ENCODE measurements around the gene TNFAIP6.
"Not testable (repeated sequence)": the region's sequence is repeated elsewhere in the genome, so short reads cannot be mapped to it uniquely, and the experiment has no call there.

The TNFAIP6 gene, protein sequence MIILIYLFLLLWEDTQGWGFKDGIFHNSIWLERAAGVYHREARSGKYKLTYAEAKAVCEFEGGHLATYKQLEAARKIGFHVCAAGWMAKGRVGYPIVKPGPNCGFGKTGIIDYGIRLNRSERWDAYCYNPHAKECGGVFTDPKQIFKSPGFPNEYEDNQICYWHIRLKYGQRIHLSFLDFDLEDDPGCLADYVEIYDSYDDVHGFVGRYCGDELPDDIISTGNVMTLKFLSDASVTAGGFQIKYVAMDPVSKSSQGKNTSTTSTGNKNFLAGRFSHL

DNA sequence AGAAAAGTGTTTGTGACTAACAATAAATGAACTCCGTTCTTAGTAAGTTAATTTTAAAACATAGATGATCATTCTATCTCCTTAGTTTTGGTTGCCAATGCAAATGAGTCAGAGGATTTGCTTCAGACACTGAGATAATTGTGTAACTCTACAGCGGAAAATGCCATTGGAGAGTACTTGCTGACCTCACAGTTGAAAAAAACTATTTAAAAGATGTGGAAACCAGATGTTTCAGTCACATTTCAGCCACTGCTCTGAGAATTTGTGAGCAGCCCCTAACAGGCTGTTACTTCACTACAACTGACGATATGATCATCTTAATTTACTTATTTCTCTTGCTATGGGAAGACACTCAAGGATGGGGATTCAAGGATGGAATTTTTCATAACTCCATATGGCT is at the start of gene TNFAIP6:
TSS of gene TNFAIP6 (plus strand) at position 234 of the 400 bp plus-strand sequence. CDS start at position 309, 75 bp downstream.
- DNase-seq (ENCODE audit: low spot score), result no peak

DNA sequence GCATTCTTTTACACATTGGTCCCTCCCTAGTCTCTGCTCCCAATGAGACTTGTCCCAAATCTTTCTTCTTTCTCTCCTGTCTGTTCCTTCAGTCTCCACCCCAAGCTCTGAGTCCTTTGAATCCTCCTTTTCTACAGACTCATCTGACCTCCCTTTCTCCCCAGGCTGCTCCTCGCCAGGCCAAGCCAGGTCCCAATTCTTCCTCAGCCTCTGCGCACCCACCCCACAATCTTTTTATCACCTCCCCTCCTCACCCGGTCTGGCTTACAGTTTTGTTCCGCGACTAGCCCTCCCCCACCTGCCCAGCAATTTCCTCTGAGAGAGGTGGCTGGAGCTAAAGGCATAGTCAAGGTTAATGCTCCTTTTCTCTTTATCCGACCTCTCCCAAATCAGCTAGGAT is 47.1 kb upstream of the TNFAIP6 start:
- not testable (repeated sequence) for DNase-seq (ENCODE audit: low spot score)

DNA sequence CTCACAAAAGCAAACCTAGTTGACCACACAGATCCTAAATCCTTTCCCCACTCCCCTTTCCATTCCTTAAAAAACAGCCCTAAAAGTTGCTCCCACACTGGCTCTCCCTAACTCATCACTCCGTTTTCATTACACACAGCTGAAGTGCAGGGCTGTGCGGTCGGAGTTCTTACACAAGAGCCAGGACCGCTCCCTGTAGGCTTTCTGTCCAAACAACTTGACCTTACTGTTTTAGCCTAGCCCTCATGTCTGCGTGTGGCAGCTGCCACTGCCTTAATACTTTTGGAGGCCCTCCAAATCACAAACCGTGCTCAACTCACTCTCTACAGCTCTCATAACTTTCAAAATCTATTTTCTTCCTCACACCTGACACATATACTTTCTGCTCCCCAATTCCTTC is 45.0 kb upstream of the TNFAIP6 start:
- not testable (repeated sequence) for DNase-seq (ENCODE audit: low spot score)

DNA sequence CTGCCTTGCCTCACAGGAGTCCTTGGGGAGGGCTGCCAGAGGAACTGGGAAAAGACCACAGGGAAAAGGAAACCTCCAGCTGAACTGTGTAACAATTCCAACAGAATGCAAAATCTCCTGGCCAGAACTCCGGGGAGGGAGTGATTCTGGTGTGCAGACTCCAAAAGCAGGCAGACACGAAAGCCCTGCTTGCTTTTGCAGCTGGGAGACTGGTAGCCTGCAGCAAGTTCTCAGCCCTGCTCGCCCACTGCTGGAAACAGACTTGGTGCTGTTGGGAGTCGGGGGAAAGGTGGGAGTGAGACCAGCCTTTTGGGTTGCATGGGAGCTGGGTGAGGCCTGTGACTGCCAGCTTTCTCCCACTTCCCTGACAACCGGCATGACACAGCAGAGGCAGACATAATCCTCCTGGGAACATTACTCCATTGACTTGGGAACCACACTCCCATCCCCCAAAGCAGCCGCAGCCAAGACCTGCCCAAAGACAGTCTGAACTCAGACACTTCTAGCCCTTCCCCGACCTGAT is 42.0 kb upstream of the TNFAIP6 start:
- DNase-seq (ENCODE audit: low spot score), result no peak

DNA sequence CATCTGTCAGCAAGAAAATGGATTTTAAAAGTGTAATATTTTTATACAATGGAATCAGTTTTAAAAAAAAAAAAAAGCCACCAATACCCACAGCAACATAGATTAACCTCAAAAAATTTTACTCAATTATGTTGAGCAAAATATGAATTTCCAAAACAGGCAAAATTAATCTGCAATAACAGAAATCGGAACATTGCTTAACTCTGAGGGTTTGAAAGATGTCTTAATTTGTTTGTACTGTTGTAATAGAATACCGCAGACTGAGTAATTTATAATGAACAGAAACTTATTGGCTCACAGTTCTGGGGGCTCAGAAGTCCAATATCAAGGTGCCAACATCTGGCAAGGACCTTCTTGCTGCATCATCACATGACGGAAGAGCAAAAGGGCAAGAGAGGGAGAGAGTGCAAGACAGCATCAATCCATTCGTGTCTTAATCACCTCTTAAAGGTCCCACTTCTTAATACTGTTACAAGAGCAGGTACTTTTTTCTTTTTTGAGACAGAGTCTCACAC is 31.8 kb upstream of the TNFAIP6 start:
- DNase-seq (ENCODE audit: low spot score), result no peak

DNA sequence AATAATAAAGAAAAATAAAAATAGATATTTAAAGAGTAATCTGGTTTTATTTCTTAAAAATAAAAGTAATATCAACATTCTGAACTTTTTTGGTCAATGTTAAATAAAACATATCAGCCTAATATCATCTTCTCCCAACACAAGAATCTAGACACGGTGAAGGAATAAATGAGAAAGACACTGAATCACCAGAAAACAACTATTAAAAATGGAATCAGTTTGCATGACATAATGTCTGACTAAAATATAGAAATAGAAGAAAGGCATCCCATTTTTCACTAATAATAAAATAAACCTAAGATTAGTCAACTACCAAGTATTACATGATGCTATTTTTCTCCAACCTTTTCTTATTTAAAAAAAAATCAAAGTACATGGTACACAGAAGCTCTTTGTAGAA is 30.8 kb upstream of the TNFAIP6 start:
- DNase-seq (ENCODE audit: low spot score), result no peak

DNA sequence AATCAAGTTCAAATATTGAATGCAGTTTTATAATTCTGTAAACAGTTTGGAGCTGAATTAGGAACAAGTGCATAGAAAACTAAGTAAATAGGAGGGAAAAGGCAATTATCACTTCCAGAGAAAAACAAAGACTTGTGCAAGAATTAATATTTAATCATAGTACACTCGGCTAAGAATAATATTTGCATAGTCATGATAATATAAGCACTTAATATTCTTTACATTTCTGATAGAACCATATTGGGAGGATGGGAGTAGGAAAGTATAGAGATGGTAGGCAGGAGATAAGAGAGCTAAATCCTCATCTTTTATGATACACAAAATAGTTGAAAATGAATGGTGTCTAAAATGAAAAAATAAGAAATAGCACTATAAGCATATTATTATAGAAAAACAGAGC is 27.4 kb upstream of the TNFAIP6 start:
- DNase-seq (ENCODE audit: low spot score), result no peak

DNA sequence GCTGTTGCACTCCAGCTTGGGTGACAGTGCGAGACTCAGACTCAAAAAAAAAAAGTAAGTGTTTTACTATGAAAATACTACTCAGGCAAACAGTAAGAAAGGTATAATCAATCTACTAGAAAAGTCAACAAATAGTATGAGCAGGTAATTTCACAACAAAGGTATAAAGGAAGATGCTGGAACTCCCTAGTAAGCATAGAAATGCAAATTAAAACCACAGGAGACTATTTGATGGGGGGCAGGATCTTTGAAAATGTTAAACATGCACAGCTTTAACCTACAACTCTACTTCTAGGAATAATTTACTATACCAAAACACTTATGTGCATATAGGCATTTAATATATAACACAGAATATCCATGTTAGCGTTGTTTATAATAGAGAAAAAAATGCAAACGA is 24.3 kb upstream of the TNFAIP6 start:
- DNase-seq (ENCODE audit: low spot score), result no peak

DNA sequence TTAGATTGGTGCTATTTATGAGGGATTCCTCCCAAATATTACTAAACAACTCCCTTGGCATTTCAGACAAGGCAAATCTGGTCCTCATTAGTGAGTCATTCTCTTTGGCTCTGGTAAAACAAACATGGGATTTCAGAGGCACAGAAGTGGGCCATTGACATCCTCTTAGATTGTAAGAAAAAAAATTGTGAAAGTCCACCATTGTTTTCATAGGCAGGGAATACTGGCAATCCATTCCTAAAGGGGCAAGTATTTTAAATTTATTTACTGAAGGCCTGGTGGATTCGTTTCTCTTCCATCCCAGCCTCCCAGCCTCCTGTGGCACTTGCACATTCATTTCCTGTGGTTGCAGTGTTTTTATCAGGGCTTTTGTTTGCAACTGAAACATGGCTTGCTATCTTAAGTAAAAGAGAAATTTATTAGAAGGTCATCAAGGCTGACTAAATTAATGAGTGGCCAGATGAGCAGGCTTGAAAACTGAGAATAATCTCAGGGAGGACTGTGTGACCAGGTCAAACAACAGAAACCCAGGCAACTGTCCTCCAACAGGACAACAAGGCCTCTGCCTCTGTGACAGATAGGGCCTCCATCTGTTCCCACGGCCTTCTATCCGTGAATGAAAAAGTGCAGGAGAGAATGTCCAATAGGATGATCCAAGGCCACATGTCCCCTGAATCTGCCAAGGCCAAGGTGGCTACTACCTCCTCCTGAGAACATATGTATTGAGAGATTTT is 23.1 kb upstream of the TNFAIP6 start:
- DNase-seq (ENCODE audit: low spot score), result no peak

DNA sequence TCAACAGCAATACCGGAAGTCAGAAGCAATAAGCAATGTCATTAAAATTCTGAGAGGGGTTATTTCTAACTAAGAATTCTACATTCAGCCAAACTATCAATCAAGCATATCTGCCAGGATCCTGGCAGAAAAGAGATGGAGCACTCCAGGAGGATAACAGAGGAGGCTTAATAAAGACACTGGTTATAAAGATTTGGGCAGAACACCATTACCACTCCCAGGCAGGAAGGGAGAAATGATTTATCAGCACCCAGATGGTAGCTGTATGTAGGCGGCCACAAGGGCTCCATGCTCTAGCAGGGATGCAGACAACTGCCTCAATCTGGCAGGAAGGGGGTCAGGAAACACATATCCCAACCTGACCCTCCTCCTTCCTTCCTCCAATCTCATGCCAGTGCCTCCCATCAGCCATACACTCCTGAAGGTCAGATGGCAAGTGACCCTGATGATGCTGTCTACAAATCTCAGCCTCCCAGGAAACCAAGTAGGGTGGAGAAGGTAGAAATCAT is 20.5 kb upstream of the TNFAIP6 start:
- DNase-seq (ENCODE audit: low spot score), result no peak

DNA sequence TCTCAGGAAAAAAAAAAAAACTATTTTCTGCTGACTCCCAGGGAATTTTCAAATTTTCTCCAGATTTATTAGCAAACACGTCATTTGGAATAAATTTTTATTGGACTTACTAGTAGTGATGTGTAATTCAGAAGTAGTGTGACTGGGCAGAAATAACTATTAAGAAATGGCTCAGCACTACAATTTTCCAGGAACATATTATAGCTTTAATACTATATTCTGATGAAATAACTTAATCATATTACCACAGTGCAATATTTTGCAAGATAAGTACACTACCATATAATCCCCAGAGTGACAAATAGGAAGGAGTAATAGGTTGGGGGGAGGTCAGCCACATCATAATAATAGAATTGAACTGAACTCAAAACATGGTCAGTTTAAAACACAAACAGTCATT is 19.7 kb upstream of the TNFAIP6 start:
- DNase-seq (ENCODE audit: low spot score), result no peak

DNA sequence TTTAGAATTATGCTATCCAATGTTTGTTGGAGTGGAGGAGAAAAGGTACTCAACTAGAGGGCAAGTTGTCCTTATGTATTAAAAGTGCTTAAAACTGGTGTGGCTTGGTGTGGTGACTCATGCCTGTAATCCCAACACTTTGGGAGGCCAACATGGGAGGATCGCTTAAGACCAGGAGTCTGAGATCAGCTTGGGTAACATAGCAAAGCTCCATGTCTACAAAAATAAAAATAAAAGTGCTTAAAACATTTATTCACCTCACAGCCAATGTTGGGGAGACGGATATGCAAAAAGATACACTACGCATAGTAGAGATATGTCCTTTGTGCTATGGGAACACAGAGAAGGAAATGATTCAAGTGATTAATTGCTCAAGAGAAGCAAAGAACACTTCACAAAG is 19.3 kb upstream of the TNFAIP6 start:
- DNase-seq (ENCODE audit: low spot score), result no peak

DNA sequence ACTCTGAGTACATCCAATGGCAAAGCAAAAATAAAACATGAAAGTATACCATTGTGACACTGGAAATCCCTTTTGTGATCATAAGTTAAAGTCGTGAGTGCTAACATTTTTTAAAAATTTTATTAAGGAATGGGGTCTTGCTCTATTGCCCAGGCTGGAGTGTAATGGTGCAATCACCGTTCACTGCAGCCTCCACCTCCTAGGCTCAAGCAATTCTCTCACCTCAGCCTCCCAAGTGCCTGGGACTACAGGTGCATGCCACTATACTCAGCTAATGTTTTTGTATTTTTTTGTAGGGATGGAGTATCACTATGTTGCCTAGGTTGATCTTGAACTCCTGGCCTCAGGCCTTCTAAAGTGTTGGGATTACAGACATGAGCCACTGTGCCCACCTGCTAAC is 14.3 kb upstream of the TNFAIP6 start:
- no peak for DNase-seq (ENCODE audit: low spot score)

DNA sequence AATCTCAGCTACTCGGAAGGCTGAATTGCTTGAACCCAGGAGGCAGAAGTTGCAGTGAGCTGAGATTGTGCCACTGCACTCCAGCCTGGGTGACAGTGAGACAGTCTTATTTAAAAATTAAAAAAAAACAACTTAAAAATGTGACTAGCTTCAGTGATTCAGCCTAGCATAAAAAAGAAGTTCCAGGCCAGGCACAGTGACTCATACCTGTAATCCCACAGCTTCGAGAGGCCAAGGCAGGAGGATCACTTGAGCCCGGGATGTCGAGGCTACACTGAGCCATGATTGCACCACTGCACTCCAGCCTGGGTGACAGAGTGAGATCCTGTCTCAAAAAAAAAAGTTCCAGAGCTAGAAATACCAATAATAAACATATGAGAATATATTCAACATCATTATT is 13.2 kb upstream of the TNFAIP6 start:
- DNase-seq (ENCODE audit: low spot score), result not testable (repeated sequence)

DNA sequence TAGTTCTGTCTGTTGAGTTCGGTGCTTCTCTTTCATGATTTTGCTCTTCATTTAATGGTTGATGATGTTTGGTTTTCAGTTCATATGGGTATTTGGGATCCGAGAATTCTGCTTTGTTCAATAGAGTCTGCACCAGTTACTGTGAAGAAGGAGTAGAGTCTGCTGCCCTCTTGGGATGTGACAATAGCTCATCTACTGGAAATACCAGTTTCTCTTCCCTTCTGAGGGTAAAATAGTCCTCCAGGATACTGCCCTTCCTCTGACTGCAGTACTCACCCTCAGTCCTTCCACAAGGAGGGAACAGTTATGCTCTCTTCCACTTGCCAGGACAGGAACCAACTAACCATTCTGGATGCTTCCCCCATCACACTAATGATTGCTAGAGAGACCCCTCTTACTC is 12.5 kb upstream of the TNFAIP6 start:
- no peak for DNase-seq (ENCODE audit: low spot score)

DNA sequence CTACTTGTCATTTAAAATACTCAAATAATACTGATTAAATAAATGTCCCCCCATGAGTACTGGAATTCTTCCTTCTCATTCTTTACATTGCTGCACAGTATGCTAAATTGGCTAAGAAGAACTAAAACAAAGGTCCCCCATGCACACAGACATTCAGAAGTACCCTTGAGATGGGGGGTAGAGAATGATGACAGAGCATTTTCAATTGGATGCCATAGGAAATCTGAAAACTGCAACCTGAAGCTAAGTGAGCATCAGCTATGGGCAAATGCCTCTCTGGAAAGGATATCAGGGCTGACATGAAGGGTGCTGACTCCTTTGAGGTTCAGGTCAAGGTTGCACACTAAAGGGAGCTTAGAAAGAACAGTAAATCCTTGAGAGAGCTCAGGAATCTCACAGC is 10.1 kb upstream of the TNFAIP6 start:
- DNase-seq (ENCODE audit: low spot score), result no peak

DNA sequence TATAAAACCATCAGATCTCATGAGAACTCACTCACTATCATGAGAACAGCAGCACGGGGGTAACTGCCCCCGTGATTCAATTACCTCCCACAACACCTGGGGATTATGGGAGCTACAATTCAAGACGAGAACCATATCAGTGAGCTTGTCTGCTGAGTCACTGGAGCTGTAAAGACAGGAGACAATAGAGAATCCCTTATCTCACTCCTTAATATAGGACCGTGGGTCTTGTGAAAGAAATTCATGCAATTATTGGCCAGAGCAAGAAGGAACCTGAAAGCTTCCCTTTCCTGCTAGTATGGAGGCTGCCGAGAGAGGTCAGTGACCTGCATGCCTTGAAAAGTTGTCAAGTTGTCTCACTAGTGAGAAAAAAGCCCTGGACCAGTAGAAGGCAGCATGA is 9.5 kb upstream of the TNFAIP6 start:
- DNase-seq (ENCODE audit: low spot score), result no peak

DNA sequence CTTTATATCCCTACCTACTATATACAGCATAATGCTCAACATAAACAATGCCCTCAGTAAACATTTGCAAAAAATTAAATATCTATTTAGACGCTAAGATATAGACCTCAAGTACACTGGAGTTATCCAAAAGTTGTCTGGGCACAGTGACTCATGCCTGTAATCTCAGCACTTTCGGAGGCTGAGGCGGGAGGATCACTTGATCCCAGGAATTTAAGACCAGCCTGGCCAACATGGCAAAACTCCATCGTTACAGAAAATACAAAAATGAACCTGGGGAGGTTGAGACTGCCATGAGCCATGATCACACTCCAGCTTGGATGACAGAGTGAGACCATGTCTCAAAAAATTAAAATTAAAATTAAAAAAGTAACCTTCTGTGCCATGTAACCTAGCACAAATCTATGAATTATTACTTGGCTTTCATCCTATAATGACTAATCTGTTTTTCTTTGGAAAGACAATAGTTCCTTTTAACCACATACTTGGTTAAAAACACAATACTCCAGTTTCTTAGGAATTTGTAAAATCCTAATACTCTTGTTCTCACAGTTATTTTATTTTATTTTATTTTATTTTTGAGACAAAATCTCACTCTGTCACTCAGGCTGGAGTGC is 6.7 kb upstream of the TNFAIP6 start:
- DNase-seq (ENCODE audit: low spot score), result no peak

DNA sequence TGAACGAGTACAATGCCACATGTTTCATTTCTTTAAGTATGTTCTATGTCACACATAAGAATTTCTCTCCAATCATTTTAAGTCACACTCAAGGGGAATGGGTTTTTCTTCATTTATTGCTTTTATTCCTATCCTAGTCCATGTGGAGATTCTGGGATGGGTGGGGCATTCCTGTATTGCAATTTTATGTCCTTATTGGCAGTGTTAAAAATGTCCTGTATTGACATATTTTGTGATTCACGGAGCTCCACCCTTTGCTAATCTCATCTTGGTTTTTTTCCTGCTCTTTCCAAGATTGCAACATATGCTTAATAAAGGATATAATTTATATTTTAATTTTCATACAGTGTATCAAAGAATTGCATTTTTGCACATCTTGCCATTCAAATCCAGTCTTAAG is 3.4 kb upstream of the TNFAIP6 start:
- no peak for DNase-seq (ENCODE audit: low spot score)

DNA sequence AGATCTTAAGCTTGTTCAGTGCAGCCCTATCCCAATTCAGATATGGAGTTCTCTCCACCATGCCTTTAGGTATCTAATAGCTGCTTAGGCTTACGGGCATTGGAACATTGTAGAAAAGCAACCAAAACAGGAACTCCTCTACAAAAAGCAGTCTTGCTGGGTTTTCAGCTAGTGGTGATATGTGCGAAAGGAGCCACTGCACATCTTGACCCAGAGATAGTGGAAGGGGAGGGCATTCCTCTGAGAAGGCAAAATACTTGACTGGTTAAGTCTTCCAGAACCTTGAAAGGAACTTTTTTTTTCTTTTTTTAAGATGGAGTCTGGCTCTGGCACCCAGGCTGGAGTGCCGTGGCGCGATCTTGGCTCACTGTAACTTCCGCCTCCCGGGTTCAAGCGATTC is 2.6 kb upstream of the TNFAIP6 start:
- no peak for DNase-seq (ENCODE audit: low spot score)

DNA sequence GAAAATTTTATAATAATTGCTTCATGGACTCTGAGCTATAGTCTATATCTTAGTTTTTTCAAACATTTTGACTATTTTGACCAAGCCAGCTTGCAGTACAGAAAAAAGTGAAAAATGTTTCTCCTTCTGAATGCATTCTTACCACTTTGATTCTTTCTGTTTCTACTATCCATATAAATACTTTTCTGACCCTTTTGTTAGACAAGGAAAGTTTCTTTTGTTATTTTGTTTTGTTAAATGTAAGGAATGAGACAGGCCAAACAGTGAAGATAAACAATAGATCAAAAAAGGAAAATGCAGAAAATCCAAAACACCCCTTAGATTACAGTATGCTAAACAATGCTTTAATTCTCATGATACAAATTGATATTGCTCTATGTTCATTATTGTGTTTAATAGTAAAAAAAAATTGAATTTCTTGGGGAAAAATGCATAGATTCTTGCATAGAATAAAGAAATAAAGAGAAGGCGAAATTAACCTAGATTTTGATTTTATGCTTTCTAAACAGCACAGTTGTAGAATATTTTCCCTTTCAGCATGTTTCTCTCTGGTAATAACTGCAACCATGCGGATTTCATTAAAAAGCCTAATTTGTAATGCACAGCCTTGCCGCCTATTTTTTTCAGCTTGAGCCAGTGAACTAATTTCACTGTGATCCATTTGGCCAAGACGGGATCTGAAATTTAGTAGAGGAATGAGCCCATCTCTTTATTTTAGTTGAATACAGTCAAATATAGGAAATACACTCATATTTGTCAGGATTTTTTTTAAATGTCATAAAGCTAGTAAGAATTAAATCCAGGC is 976 bp downstream of the TNFAIP6 start:
- DNase-seq (ENCODE audit: low spot score), result no peak
